Activated CD8-positive, alpha-beta memory T cell treated with anti-CD3 and anti-CD28 coated beads, Interleukin-2, amount 10 ng/mL, durations not matched to agents 7 days and 5 days (primary cell): ENCODE measurements around the gene TMEM213. TPM values are rescaled to one million over a fixed set of nuclear protein-coding genes. Genes with fewer than 3 reads are reported as not detected.
"Not testable (repeated sequence)": the region's sequence is repeated elsewhere in the genome, so short reads cannot be mapped to it uniquely, and the experiment has no call there.

ENCODE experiments used
- ATAC-seq: fragments of 150-1000 bp; cut with Tn5 transposase; one replicate; pipeline ENCODE4 v1.10.0; 2021; ENCODE audit warnings: moderate library complexity
- CTCF ChIA-PET: fragments of 350-600 bp; sonication (Branson Sonifier 250); formaldehyde crosslinking; loops from one replicate; lab custom pipeline; 2021; ENCODE audit warnings: antibody characterized with exemption; lab: Charles Lee
- DNase-seq: peaks from one replicate; pipeline ENCODE4 v3.0.0-alpha.2; 2020
- H3K27ac Mint-ChIP-seq: one replicate; pipeline ENCODE4 v1.8.0; 2021; ENCODE audit warnings: mild to moderate bottlenecking, mixed read lengths
- H3K27me3 Mint-ChIP-seq: one replicate; pipeline ENCODE4 v1.8.0; 2021; ENCODE audit warnings: mixed read lengths
- H3K36me3 Mint-ChIP-seq: one replicate; pipeline ENCODE4 v1.8.0; 2021; ENCODE audit warnings: mild to moderate bottlenecking, mixed read lengths
- H3K4me1 Mint-ChIP-seq: one replicate; pipeline ENCODE4 v1.8.0; 2021; ENCODE audit warnings: mixed read lengths
- H3K4me3 Mint-ChIP-seq: one replicate; pipeline ENCODE4 v1.8.0; 2021; ENCODE audit warnings: mild to moderate bottlenecking, moderate library complexity, mixed read lengths
- H3K9me3 Mint-ChIP-seq: one replicate; pipeline ENCODE4 v1.8.0; 2022; ENCODE audit warnings: low read depth, mixed read lengths
- total RNA-seq, 2 experiments: library from RNA; stranded (reverse); gene quantifications; one replicate each; pipeline ENCODE4 v1.2.3, GENCODE V29; 2021

The TMEM213 gene
- total RNA-seq, 2 experiments from 2014 or later, result 0.06 TPM; not detected in 1

DNA sequence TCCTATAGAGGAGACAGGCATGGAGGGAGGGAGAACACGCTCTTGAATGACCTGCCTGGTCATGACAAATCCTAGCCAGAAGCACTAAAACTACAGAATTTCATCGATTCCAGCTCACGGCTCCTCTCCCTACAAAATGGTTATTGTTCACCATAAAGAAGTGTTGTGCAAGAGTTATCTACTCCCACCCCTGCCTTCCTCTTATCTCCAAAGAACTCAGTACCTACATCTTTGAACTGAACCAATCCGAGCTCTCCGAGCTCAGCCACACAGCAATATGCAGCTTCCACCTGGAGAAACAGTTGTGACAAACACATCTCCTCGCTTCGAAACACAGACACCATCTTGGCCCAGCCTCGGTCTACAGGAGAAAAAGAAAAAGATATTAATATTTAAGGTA, 26.9 kb upstream of the TMEM213 start:
- H3K9me3 Mint-ChIP-seq, result no peaks in the 10 kb centered on the region
- H3K36me3 Mint-ChIP-seq, result no peaks in the 10 kb centered on the region
- DNase-seq (no peak), ATAC-seq (no peak)
- CTCF ChIA-PET, result no interaction called here
- H3K4me3 Mint-ChIP-seq, result no peak overlapping the region
- no peak overlapping the region for H3K27ac Mint-ChIP-seq
- H3K27me3 Mint-ChIP-seq, result peaks cover 12% of the 10 kb centered on the region
- H3K4me1 Mint-ChIP-seq, result peaks cover 1% of the 10 kb centered on the region

DNA sequence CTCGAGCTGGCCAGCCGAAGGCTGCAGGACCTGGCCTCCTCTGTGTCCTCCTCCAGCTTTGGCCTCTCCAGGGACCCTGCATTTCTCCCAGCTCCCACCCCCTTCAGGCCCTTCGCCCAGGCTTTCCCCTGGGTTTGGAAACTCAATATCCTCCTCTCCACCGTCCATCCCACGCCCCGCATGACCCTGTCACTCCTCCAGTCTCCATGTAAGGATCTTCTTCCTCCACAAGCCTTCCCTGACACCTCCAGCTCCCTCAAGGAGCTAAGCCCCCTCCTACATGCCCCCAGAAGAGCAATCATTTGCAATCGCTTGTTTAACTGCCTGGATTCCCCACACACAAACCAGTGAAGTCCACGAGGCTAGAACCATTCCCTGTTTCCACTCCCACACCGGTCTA, 24.6 kb upstream of the TMEM213 start:
- Mint-ChIP-seq H3K4me1 (peaks cover 1% of the 10 kb centered on the region), H3K27me3 (peaks cover 10% of the 10 kb centered on the region), H3K9me3 (no peaks in the 10 kb centered on the region), H3K27ac (no peak overlapping the region), H3K36me3 (no peaks in the 10 kb centered on the region), H3K4me3 (no peak overlapping the region)
- no peak for ATAC-seq
- CTCF ChIA-PET, result no interaction called here
- no peak for DNase-seq

DNA sequence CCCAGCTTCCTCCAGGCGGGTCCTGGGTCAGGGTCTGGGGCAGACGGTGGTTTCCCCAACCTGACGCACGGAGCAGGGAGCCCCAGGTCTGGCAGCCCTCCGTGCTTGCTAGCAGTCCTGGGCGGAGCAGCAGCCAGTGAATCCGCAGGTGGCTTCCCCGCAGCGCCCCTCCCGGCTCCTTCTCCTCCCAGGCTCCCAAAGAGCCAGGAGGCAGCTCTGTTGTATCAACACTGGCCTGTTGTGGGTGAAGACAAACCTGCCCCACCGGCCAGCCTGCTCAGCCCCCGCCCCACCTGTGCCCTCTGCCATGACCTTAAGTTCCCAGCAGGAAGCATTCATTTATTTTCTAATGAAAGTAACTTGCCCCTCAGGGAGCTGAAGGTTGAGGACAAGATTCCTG, 24.0 kb upstream of the TMEM213 start:
- Mint-ChIP-seq H3K27ac (no peak overlapping the region), H3K27me3 (peaks cover 10% of the 10 kb centered on the region), H3K4me1 (peaks cover 1% of the 10 kb centered on the region), H3K4me3 (no peak overlapping the region), H3K36me3 (no peaks in the 10 kb centered on the region), H3K9me3 (no peaks in the 10 kb centered on the region)
- CTCF ChIA-PET, result no interaction called here
- no peak for DNase-seq
- no peak for ATAC-seq

DNA sequence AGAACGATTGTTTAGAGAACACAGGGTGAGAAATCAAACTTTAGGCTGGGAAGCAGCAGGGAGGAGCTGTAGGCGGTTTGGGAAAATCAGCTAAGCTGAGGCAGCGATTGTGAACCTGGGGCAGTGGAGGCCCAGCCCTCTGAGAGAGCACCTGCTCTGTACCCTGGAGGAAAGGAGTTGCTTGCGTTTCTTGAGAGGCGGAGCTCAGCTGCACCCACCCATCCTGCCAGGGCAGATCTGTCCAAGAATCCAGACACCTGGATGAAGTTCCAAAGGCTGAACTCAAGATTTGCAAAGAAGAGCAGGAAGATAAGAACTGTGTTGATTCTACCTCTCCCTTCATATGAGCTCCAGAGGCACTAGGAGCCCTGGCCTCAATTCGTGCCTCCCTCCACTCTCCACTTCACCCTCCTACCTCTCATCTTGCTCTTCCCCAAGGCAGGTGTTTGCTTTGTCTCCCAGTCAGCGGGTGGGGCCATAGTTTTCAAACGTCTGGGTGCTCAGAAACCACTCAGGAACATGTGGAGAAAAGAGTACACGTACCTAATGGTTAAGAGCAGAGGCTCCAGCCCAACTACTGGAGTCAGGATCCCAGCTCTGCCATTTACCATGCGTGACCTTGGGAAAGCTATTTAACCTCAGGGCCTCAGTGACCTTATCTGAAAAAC, 21.5 kb upstream of the TMEM213 start:
- no peaks in the 10 kb centered on the region for H3K9me3 Mint-ChIP-seq
- DNase-seq (no peak), ATAC-seq (no peak)
- no peak overlapping the region for H3K4me3 Mint-ChIP-seq
- no peak overlapping the region for H3K27ac Mint-ChIP-seq
- CTCF ChIA-PET, result interaction anchor here (1.5 kb wide), 1 partner anchor 9 kb away, joined by 3 read pairs; no protein-coding TSS in a partner anchor
- H3K27me3 Mint-ChIP-seq, result peaks cover 3% of the 10 kb centered on the region
- H3K4me1 Mint-ChIP-seq, result no peaks in the 10 kb centered on the region
- H3K36me3 Mint-ChIP-seq, result no peaks in the 10 kb centered on the region

DNA sequence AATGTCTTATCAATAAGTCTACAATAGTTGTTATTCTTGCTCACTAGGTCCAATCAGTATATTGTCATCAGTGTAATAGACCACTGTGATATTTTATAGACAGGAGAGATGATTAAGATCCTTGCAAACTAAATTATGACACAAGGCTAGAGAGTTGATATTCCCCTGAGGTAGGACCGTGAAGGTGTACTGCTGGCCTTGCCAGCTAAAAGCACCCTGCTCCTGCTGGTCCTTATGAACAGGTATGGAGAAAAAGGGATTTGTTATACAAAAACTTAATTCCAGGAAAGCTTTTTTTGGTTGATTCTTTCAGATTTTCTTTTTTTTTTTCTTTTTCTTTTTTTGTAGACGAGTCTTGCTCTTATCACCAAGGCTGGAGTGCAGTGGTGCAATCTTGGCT, 16.8 kb upstream of the TMEM213 start:
- ATAC-seq (no peak), DNase-seq (no peak)
- Mint-ChIP-seq H3K4me1 (no peaks in the 10 kb centered on the region), H3K27me3 (peaks cover 3% of the 10 kb centered on the region), H3K9me3 (no peaks in the 10 kb centered on the region), H3K4me3 (no peak overlapping the region), H3K27ac (no peak overlapping the region), H3K36me3 (no peaks in the 10 kb centered on the region)
- CTCF ChIA-PET, result no interaction called here

DNA sequence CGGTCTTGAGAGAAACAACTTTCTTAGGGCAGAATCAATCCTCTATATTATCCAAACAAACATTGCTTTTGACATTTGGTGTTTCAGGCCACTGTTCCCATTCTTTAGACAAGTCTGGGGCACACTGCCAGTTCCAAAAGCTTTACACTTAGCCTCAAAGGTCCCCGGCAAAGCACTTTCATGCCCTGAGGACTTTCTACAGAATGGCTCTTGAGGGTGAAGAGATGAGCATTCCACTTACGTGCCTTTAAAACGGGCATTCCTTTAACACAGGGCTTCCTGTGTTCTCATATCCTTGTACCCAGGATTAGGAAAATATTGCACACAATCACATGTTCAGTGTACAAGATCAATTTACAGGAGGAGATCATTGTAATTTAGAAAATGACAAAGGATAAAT, 13.1 kb upstream of the TMEM213 start:
- ATAC-seq (no peak), DNase-seq (no peak)
- H3K4me1 Mint-ChIP-seq, result no peaks in the 10 kb centered on the region
- CTCF ChIA-PET, result interaction anchor here (1.0 kb wide), 1 partner anchor 9 kb away, joined by 3 read pairs; no protein-coding TSS in a partner anchor
- peaks cover 13% of the 10 kb centered on the region for H3K27me3 Mint-ChIP-seq
- H3K9me3 Mint-ChIP-seq, result peaks cover 5% of the 10 kb centered on the region
- H3K4me3 Mint-ChIP-seq, result no peak overlapping the region
- H3K27ac Mint-ChIP-seq, result no peak overlapping the region
- H3K36me3 Mint-ChIP-seq, result peaks cover 2% of the 10 kb centered on the region

DNA sequence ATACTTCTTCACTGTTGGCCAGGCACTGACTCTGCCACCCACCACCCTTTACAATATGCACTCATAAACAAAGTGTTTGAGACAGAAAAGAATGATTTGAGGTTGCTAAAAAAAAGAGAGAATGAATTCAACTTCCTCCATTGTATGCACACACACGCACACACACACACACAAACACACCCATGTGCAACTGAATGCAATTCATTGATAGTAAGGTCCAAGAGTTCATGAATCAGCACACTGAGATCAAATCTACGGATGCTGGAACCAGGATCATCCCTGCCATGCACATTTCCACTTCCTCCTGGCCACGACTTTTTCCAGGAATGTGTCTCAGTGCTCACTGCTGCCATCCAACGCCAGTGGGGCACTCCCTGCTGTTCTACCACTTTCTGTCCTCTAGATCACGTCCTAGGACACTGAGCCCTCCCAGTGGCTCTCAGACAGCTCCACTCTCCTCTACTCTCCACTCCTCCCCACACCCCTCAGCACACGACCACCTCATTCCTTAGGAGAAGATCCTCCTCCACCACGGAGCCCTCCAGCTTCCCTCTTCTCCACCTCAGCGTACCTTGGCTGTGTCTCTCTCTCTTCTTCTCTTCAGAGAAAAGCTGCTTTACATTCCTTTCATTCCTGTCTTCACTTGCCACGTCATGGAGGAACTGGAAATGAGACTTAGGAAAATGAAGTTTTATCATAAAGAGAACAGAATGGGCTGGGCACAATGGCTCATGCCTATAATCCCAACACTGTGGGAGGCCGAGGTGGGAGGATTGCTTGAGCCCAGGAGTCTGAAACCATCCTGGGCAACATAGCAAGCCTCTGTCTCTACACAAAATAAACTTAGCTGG, 12.0 kb upstream of the TMEM213 start:
- peaks cover 2% of the 10 kb centered on the region for H3K36me3 Mint-ChIP-seq
- H3K4me3 Mint-ChIP-seq, result no peak overlapping the region
- H3K4me1 Mint-ChIP-seq, result no peaks in the 10 kb centered on the region
- ATAC-seq (no peak), DNase-seq (no peak)
- peaks cover 13% of the 10 kb centered on the region for H3K27me3 Mint-ChIP-seq
- no peak overlapping the region for H3K27ac Mint-ChIP-seq
- CTCF ChIA-PET, result interaction anchor here (1.0 kb wide), 1 partner anchor 10 kb away, joined by 3 read pairs; no protein-coding TSS in a partner anchor
- peaks cover 5% of the 10 kb centered on the region for H3K9me3 Mint-ChIP-seq

DNA sequence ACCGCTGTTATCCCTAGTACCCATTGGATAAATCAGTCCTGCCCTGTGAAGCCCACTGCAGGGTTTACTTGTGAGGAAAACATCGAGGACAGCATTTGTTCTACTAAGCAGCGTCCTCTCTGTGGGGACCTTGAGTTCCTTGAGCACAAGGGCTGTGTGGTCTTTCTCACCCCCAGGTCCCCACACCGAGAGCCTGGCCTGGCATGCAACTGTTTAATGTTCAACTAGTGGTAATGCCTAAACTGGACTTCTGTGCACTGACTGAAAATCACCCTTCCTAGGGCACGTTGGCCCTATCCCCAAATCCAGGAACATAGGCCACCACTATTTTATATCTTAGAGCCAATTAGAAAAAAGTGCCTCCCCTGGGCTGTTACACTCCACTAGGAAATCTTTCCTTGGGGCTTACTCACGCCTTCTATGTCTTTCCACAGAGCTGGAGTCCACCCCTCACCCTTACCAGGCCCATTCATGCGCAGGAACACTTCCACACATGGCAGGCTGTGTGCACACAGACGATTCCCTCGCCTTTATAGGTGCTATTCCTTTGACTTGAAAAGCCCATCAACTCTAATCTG, 1.7 kb upstream of the TMEM213 start:
- H3K4me3 Mint-ChIP-seq, result no peak overlapping the region
- peaks cover 12% of the 10 kb centered on the region for H3K4me1 Mint-ChIP-seq
- no peak for ATAC-seq
- DNase-seq, result no peak
- CTCF ChIA-PET, result no interaction called here
- H3K27ac Mint-ChIP-seq, result no peak overlapping the region
- peaks cover 2% of the 10 kb centered on the region for H3K9me3 Mint-ChIP-seq
- H3K27me3 Mint-ChIP-seq, result peaks cover 19% of the 10 kb centered on the region
- peaks cover under 1% of the 10 kb centered on the region for H3K36me3 Mint-ChIP-seq

DNA sequence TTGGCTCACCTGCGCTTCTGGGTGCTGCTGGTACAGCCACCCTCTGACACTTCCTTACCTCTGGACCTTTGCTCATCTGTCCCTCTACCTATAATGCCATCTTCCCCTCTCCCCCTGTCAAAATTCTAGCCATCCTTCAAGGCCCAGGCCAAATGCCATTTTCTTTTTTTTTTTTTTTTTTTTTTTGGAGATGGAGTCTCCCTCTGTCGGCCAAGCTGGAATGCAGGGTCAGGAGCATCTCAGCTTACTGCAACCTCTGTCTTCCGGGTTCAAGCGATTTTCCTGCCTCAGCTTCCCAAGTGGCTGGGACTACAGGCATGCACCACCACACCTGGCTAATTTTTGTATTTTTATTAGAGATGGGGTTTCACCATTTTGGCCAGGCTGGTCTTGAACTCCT, 748 bp upstream of the TMEM213 start:
- DNase-seq, H3K27ac Mint-ChIP-seq, ATAC-seq, H3K9me3 Mint-ChIP-seq, H3K4me3 Mint-ChIP-seq, H3K36me3 Mint-ChIP-seq, CTCF ChIA-PET: not testable (repeated sequence)
- H3K27me3 Mint-ChIP-seq, result peaks cover 14% of the 10 kb centered on the region
- H3K4me1 Mint-ChIP-seq, result peaks cover 12% of the 10 kb centered on the region

DNA sequence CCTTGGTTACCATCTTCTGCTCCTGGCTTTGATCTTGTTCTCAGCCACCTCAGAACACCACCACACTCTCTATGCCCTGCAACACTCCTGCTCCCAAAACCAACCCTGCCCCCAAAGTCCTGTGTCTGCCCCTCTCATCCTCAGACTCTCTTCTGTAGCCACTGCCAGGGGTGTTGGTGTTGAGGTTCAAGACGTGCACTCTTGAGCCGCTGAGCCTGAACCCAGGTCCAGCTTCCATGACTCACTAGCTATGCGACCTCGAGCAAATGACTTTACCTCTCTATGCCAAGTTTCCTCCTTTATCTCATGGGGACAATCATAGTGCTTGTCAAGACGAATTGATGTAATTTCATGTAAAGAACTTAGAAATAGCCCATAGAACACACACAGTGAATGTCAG, 1.0 kb downstream of the TMEM213 start:
- Mint-ChIP-seq H3K27me3 (peaks cover 8% of the 10 kb centered on the region), H3K4me3 (no peak overlapping the region), H3K9me3 (no peaks in the 10 kb centered on the region), H3K4me1 (peaks cover 12% of the 10 kb centered on the region), H3K36me3 (no peaks in the 10 kb centered on the region), H3K27ac (no peak overlapping the region)
- DNase-seq, result no peak
- no peak for ATAC-seq
- CTCF ChIA-PET, result no interaction called here

DNA sequence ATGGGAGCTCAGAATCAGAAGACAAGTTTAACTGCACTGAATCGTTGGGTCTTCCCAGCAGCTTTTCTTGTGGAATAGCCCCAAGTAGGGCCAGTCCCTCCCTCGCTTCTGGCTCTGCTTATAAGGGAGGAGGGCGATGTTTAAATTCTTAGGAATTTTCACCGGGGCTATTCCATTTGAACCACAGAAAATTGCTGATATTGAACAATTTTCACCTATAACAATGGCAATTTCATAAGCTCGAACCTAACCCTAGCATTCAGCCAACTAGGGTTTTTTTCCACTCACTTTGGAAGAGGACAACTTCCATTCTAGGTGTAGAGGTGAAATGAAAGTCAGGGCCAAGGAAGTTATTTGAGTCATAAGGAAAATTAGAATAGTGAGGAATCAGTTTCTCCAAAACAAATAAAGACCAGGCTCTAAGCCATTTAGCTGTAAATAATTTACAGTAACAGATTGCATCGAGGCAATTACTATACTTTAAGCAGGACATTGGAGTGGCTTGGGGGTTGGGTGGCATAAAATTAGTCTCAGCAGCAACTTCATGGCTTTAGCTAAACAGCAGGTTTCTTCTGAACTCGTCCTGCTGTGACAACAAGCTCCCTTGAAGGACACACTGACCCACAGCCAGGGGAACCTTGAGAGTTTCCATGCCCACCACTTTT, 1.7 kb downstream of the TMEM213 start:
- DNase-seq (no peak), ATAC-seq (no peak)
- Mint-ChIP-seq H3K4me1 (peaks cover 10% of the 10 kb centered on the region), H3K4me3 (no peak overlapping the region), H3K9me3 (no peaks in the 10 kb centered on the region), H3K27ac (no peak overlapping the region), H3K36me3 (no peaks in the 10 kb centered on the region), H3K27me3 (peaks cover 8% of the 10 kb centered on the region)
- CTCF ChIA-PET, result interaction anchor here (1.5 kb wide), 1 partner anchor 15 kb away, joined by 4 read pairs; no protein-coding TSS in a partner anchor

DNA sequence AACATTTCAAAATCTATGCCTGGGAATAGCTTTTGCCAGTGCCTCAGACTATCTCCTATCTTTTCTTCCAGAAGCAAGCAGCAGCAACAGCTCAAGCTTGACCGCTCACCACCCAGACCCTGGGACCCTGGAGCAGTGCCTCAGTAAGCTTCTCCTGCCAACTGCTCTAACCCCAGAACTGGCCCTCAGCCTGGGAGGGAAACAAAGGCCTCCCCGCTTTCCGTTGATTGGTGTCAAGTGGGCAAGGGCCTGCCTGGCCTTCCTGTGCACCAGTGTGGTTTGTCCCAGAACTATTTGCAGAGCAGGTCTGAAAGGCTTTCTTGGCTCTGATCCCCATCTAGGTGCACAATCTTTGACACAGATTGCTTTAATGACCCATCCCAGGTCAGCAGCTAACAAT, 3.5 kb downstream of the TMEM213 start:
- ATAC-seq (no peak), DNase-seq (no peak)
- no peak overlapping the region for H3K27ac Mint-ChIP-seq
- no peaks in the 10 kb centered on the region for H3K9me3 Mint-ChIP-seq
- peaks cover 12% of the 10 kb centered on the region for H3K27me3 Mint-ChIP-seq
- no peak overlapping the region for H3K4me3 Mint-ChIP-seq
- H3K36me3 Mint-ChIP-seq, result no peaks in the 10 kb centered on the region
- peaks cover 11% of the 10 kb centered on the region for H3K4me1 Mint-ChIP-seq
- CTCF ChIA-PET, result interaction anchor here (1.1 to 1.5 kb wide), 2 partner anchors 13 to 640 kb away, joined by 3 to 4 read pairs; no protein-coding TSS in a partner anchor

DNA sequence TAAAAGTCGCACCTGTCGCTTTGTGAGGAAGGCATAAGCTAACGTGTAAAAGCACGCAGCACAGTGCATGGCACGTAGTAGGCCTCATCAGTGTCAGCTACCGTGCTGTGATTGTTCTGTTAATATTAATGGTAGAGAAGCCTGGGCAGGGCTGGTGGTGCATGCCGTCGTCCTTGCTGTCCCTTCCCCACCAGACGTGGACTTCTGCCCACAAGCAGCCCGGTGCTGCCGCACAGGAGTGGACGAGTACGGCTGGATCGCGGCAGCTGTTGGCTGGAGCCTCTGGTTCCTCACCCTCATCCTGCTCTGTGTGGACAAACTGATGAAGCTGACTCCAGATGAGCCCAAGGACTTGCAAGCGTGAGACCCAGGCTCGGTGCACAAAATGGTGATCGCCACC, 4.9 kb downstream of the TMEM213 start:
- no peak overlapping the region for H3K27ac Mint-ChIP-seq
- H3K9me3 Mint-ChIP-seq, result no peaks in the 10 kb centered on the region
- ATAC-seq, result no peak
- no peak for DNase-seq
- H3K4me1 Mint-ChIP-seq, result peaks cover 7% of the 10 kb centered on the region
- CTCF ChIA-PET, result no interaction called here
- H3K36me3 Mint-ChIP-seq, result no peaks in the 10 kb centered on the region
- no peak overlapping the region for H3K4me3 Mint-ChIP-seq
- H3K27me3 Mint-ChIP-seq, result peaks cover 12% of the 10 kb centered on the region
